NOMO-1 treated with dmso at 0.1 percent for 144 hours (cell line): Measurements from ENCODE around the gene CCDC194.

ENCODE experiments used
- DNase-seq: peaks from one replicate; lab custom pipeline; 2025; ENCODE audit not compliant: unreplicated experiment; lab: John Stamatoyannopoulos, UW

Gene CCDC194

DNA sequence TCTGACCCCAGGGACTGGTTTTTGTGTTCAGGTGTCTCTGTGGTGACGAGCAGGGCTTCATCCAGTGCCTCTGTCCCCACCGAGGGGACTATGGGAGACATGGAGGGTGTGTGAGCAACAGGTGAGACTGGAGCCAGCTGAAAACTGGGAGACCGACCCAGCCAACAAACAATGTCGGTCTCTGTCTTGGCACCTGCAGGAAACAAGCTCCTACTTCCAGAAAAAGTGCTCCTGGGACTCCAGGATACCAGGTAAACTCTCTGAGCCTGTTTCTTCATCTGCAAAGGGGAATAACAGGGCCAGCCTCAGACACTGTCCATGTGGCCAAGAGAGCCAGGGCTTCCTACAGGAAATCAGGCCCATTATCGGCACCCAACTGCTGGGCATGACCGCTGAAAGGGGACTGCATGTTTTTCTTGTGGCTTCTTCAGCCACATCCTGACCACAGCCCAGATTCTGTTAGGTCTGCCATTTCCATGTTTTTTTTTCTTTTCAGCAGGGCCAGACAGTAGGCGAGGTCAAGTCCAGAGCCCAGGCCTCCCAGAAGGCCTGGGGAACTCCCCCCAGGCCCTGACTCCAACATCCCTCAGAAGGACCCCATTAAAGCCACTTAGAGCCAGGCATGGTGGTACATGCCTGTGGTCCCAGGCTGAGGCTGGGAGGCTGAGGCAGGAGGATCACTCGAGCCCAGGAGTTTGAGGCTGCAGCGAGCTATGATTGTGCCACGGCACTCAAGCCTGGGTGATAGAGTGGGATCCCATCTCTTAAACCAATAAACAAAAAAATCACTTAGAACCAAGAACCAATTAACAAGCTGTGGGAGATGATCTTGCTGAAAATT is 12.3 kb upstream of the CCDC194 start:
- no peak for DNase-seq

GRCh38 chr19:17405250-17406045 is 11.5 kb upstream of the CCDC194 start, which contains the start of gene BST2:
Gene BST2, minus strand, starts transcription at chr19:17405630. Its CDS starts 55 bp downstream, at chr19:17405575.
- DNase-seq = peak; percentile 91

GRCh38 chr19:17404621-17405249 is 10.7 kb upstream of the CCDC194 start:
- no peak for DNase-seq

- DNase-seq = no peak
Measured at GRCh38 chr19:17404015-17404414, 10.0 kb upstream of the CCDC194 start.

DNA sequence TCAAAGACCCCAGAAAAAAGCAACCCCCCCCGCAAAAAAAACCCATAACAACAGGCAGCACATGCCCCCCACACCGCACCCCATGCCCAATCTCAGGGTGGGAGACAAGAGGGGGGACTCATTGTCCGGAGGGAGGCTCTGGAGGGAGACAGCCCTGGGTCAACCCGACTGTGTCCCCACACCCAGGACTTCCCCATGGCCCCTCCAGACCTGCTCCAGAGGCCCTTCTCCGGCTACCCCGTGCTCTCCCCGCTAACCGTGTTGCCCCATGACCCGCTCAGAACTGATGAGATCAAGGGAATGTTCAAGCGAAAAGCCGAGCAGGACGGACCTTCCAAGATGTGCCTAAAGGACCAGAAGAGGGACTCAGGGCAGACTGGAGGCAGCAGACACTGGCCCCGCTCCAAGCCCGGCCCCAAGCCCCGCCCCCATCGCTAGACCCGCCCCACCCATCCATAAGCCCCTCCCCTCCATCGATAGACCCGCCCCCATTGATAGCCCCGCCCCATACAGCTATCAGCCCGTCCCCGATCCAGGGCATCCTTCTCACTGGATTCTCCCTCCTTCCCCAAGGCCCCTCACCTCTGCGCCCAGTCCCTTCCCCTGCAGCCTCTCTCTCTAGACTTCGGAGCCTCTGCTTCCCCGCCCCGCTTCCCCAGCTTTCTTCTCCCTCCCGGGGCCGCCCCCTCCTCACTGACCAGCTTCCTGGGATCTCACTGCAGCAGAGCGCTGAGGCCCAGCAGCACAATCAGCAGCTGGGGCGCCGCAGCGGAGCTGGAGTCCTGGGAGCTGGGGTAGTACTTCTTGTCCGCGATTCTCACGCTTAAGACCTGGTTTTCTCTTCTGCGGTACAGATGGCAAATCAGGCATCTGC is 9.2 kb upstream of the CCDC194 start:
- DNase-seq = no peak

DNA sequence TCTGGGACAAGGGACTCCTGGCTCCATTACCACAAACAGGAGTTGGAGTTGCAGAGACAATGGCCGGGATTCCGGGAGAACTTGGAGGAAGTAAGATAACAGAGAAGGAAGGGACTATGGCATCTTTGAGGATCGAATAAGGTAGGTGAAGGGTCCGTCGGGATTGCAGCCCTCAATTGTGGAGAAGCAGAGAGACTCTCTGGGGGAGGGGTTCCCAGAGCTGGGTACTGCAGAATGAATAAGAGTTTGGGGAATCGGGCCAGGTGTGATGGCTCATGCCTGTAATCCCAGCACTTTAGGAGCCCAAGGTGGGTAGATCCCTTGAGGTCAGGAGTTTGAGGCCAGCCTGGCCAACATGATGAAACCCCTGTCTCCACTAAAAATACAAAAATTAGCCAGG is 7.6 kb upstream of the CCDC194 start:
- DNase-seq = no peak

GRCh38 chr19:17398902-17399527 is 5.0 kb upstream of the CCDC194 start:
- no peak for DNase-seq

- peak; percentile 61 for DNase-seq
Measured at GRCh38 chr19:17394891-17395415, 957 bp upstream of the CCDC194 start.

DNA sequence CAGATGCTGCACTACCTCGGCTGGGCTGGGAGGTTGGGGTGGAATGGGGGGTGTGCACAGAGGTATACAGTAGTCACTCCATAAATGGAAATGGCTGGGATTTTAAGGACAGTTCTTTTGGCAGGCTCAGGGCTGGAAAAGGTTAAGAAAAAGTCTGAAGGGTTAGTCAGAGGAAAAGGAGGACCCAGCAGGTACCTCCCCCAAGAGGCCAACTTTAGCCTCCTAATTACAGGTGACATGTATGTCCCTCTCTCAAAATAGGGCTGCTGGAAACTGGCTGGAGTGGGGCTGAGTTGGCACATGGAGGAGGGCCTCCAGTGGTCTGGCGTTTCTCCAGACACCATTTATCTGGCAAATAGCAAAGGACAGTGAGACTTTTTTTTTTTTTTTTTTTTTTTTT is 994 bp downstream of the CCDC194 start:
- DNase-seq = no peak

DNA sequence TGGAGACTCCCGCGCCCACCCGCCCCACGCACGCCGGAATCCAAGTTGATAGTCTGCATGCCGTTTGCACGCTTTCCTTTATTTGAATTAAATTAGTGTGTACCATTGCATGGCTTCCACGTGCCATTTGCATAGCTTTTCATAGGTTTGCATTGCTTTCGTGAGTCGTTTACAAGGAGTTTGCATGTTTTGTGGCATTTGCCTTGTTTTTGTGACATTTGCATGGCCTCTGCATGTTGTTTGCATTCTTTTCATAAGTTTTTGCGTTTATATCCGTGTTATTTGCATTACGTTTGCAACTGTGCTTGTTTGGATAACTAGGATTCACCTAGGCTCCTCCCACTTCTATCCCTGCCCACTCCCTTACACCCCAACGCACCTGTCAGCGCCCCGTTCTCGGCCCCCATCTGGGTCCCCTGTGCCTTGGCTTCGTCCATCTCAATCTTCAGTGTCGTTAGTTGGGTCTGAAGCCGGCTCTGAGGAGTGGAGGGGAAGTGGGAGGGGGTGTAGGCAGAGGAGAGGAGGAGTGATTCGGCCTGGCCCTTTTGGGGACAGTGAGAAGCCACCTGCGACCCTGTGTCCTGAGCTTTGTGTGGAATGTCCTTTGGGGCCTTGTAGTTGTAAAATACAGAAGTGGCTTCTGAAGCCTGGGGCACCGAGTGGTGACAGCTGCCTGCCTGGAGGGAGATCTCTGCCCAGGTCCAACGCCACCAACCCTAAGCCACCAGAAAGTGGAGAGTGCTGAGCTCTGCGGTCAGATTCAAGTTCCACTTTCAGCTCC is 2.4 kb downstream of the CCDC194 start:
- peak; percentile 63 for DNase-seq

DNA sequence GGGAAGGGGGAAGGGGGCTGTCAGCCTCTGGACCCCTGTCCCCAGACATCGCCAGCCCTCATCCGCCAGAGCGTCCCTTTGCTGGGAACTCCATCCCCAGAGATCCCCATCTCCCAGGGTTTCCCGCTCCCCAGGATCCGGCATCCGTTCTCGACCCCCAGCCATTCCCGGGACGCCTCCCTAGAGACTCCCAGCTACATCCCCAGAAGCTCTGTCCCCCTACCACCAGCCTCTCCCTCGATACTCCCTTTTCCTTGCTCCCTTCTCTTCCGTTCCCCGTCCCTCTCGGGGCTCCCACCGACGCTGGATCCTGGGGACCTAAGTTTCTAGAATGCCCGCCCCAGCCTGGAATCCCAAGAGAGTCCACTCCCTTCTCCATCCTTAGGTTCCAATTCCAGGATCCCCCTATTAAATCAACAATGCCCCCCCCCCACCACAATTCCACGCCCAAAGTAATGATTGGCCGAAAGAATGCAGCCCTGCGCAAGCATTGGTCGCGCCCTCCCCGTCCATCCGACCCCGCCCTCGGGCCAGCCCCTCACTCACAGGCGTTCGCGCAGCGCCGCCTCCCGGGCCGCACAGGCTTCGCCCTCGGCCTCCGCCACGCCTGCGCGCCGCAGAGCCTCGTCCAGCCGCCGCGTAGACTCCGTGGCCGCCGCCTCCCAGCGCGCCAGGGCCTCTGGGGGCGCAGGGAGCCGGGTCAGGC is 3.2 kb downstream of the CCDC194 start:
- DNase-seq = peak; percentile 86

DNA sequence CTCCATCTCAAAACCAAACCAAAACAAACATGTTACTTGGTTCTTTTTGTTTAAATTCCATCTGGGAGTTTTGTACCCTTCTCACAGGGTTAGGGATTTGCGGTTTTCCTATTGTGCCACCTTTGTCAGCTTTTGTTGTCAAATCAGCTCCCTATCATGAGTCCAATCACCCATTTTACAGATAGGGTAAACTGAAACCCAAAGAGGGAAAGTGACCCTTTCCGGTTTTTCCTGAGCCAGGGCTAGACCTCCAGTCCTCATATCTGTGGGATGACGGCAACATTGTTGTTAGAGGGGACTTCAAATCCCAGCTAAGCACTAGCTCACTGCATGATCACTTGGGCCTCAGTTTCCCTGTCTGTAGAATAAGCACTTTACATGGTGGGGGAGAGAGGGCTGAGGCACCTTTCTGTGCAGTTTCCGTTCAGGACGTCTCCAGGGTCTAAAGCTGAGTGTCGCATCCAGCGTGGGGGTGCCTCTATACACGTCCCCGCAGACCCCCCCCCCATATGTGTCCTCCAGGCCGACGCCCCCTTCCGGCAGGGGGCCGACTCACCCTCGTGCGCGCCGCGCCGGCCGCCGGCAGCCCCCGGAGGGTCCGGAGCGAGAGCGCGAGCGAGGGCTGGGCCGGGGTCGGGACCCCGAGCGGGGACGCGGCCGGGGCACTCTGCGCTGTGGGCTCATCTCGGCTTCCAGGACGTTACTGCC is 3.9 kb downstream of the CCDC194 start:
- DNase-seq = no peak

- no peak for DNase-seq
Measured at GRCh38 chr19:17389288-17389687, 4.7 kb downstream of the CCDC194 start.

GRCh38 chr19:17385878-17386611 is 8.0 kb downstream of the CCDC194 start:
- no peak for DNase-seq

- no peak for DNase-seq
Measured at GRCh38 chr19:17380426-17381138, 13.4 kb downstream of the CCDC194 start.

DNA sequence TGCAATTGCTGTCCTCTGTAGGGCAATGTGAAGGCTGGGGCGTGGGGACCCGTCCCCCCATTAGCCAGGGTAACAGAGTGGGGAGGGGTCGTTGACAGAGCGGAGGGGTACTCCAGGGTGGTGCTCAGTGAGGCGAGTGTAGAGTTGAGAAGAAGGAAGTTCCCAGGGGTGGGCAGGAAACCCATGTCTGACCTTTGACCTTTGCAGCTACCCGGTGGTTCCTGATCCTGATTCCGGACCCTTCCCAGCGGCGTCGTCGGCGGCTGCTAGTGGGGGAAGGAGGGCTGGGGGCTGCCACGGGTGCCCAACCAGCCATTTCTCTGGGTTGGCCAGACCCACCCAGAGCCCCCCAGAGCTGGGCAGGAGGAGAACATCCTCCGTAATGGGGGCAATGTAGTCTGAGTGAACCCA is 14.8 kb downstream of the CCDC194 start:
- DNase-seq = no peak

- no peak for DNase-seq
Measured at GRCh38 chr19:17378271-17378670, 15.7 kb downstream of the CCDC194 start.
